ENCODE measurements around the gene SLC8A3.
A peak's percentile ranks its signal among the peaks of the same experiment; 100 is the strongest.

The SLC8A3 gene

DNA sequence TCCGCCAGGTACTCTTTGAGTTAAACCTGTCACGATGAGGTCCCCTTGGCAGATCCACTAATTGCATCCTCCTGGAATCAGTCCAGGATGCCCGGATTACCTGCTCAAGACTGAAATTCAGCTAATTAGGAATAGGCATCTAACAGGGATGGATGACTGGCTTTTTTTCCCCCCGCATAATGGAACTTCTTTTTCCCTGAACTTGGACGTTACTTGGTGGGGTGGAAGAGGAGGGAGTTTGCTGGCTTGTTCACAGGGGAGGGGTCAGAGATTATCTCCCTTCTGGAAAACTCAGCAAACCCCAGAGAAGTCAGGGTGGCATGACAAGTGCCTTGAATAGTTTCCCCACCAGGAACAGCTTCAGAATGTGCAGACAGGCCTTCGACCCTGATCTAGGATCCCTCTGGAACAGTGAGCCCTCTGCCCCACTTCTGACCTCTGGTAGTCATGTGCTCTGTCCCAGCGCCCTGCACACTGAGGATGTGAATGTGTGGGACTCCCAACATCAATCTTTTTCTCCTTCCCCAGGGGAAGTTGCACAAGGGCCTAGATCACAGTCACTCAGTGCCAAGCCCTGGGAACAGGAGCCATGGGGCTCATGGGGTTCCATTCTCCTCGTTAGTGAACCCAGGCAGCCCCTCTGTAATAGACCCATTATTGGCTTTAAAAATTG, 167.1 kb downstream of the SLC8A3 start:
- DNase-seq (ENCODE audit: low spot score), result no peak

DNA sequence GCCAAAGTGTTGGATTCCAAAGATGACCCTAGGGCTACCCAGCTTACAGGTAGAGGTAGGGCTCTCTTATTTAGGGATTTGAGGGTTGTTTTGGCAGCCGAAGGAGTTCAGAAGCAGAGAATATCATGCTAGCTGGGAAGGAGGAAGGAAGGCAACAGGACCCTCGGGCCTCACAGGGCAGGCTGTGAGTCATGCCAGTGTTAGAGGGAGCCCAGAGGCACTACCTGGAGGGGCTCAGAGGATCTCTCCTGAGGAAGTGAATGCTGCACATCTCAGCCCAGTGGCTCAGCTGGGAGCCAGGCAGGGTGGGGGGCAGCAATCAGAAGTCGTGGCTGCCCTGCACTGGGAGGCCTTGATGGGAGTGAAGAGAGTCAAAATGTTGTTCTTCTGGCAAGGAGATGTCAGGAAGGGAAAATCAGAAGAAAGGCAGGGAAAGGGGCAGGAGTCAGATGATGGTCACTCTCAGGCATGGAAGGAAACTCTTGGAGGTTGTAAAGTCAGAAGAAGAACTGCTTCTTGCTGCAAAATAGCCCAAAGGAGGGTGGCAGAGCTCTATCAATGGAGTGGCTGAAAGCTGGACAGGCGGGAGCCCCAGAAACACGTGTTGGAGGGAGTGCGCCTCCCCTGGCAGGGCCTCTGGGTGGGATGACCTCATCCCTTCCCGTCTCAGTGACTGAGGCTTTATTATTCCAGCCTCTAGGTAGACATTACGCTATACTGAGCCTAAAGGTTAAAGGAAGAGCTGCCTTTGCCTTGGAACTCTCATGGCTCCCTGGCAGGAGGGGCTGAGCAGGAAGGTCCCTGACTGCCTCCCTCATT, 168.2 kb downstream of the SLC8A3 start:
- DNase-seq (ENCODE audit: low spot score), result no peak

DNA sequence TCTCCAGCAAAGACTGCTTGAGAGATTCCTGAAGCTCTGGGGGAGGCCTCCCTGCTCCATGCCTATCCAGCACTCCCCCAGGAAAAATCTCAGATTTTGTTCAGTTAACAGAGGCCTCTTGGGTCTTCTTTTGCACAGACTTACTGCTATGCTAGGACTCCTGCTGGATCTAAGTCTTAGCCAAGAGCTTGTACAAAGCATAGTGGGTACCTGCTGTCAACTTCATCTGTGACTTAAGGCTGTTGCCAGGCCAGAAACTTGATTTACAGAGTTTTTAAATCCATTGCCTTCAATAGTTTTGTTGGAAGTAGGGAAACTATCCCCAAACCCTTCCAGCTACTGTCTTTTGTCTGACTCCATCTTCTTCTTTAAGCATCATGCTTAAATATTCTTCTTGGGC, 169.1 kb downstream of the SLC8A3 start:
- DNase-seq (ENCODE audit: low spot score), result no peak

DNA sequence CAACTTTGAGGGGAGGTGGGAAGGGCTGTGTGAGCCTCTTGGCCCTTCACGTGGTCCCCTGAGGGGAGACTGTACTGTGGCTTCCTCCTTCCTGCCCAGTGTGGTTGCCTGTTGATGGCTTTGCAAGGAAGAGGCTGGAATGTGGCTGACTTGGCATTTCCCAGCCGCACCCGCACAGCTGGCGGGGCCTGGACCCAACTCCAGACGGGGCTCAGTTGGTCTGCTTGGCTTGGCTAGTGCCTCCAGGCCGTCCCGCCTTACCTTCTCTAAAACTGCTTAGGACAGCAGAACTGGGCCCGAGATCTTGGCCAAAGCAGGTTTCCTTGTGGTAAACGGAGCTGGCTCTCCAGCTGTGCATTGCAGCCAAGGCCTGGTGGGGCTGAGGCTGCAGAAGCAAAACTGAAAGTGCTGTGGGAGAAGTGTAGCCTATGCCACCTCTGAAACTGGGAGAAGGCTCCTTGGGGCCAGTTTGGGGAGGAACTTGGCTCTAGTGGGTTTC, 170.0 kb downstream of the SLC8A3 start:
- DNase-seq (ENCODE audit: low spot score), result no peak

DNA sequence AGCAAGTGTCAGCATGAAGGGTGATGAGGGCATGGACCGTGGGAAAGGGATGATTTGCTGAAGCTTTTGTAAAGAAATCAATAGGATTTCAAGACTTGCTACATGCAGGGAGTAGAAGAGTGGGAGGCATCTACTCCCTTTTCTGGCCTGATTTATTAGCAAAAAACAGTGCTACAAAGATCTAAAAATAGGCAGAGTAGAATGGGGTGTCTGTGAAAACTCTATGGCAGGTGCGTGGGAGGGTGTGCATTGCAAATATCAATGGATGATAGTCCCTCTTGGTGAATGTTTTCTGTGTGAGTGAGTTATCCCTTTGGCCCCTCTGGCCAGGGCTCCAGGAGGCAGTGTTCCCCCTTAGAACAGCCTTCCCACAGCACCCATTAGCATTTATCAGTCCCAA, 170.5 kb downstream of the SLC8A3 start:
- DNase-seq (ENCODE audit: low spot score), result no peak

DNA sequence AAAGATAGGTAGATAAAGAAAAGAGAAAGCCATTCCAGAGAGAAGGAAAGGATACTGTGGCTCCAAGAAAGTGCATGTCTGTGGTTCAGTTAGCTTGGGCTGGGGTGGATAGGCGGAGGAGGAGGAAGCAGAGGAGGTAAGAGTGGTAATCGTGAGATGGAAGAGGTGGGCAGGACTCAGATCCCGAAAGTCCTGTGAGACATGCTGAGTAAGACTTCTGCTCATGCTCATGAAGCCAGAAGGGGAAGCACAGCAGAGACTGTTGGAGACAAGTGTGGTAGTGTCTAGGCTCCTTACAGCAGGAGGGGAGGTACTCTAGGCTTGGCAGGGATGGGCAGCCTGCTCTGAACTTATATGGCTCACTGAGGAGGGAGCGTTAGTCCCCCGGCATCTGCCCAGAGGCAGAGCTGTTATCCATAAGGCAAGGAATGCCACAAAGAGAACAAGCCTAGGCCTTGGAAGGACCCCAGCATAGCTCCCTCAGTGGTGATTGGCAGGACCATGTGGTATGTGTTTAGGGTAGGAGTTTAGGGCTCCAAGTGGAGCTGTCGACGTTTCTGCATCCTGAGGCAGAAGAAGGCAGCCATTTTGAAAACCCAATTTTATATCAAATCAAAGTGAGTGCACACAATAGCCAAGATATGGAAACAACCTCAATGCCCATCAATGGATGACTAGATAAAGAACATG, 174.2 kb downstream of the SLC8A3 start:
- DNase-seq (ENCODE audit: low spot score), result no peak

DNA sequence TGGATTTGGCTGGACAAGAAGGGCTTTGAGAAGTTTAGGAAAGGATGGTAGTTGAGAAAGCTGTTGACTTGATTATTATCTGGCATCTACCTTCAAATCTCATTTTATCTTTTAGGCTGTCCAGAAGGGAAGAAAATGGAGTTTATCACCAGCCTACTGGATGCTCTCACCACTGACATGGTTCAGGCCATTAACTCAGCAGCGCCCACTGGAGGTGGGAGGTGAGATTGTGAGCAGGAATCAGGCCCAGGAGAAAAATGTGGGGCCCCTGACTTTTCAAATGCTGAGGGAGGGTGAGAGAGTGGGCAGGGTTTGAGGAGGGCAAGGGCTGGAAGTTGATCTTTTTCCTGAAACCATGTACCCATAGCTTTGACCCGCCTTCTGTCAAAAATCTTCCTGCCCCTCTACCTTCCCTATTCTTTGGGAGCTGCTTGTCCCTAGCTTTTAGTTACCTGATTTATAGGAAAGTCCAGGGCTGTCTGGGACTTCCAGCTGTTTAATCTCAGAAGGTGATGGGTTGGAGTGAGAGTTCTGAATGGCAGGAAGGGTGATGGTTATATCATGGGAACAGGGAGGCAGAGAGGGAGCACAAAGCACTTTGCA, 175.4 kb downstream of the SLC8A3 start:
- peak; percentile 21 for DNase-seq (ENCODE audit: low spot score)

DNA sequence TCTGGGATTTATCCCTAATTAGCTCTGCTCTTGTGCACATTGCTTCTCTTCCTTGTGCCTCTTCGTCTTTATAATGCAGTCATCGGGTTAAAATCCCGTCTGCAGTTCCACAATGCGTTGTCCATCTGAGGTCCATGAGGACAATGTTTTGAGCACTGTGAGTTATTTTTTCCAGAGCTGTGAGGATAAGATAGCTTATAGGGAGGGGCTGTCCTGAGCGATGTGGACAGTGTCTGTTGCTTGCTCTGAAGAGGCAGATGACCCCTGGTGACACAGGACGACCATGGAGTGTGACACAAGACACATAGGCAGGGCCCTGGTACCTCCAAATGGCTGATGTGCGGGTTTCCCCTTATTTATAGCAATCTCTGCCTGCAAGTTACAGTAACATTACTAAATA, 177.0 kb downstream of the SLC8A3 start:
- DNase-seq (ENCODE audit: low spot score), result no peak

DNA sequence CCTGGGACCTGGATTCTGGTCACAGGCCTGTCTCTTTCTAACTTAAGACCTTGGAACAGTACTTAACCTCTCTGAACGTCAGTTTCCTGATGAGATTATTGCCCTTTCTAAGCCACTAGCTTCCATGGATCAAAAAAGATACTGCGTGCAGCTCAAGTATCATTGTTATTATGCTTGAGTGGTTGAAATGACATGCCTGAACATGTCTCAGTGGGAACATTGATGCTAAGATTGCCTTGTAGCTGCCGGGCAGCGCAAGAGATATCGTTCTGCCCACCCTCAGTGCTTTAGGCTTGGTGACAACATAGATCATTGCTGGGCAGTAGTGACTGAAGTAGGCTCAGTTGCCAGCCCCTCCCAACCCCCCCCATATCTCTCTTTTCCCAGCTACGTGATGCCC, 177.7 kb downstream of the SLC8A3 start:
- no peak for DNase-seq (ENCODE audit: low spot score)

DNA sequence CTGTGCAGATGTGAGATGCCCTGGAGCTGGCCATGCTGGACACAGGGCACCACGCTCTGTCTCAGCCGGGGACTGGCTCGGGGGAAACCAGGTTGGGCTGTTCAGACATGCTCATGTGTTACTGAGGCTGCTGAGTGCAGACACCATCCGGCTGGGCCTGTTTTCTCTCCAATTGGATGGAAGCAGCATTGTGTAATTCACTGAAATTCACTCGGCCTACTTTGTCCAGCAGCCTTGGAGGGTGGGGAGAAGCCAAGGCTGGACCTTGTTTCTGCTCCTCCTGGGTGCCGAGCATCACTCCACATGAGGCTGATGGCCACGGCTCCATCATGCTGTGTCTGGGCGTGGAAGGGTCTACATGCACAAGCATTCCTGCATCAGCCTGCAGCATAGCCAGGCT, 178.8 kb downstream of the SLC8A3 start:
- no peak for DNase-seq (ENCODE audit: low spot score)

DNA sequence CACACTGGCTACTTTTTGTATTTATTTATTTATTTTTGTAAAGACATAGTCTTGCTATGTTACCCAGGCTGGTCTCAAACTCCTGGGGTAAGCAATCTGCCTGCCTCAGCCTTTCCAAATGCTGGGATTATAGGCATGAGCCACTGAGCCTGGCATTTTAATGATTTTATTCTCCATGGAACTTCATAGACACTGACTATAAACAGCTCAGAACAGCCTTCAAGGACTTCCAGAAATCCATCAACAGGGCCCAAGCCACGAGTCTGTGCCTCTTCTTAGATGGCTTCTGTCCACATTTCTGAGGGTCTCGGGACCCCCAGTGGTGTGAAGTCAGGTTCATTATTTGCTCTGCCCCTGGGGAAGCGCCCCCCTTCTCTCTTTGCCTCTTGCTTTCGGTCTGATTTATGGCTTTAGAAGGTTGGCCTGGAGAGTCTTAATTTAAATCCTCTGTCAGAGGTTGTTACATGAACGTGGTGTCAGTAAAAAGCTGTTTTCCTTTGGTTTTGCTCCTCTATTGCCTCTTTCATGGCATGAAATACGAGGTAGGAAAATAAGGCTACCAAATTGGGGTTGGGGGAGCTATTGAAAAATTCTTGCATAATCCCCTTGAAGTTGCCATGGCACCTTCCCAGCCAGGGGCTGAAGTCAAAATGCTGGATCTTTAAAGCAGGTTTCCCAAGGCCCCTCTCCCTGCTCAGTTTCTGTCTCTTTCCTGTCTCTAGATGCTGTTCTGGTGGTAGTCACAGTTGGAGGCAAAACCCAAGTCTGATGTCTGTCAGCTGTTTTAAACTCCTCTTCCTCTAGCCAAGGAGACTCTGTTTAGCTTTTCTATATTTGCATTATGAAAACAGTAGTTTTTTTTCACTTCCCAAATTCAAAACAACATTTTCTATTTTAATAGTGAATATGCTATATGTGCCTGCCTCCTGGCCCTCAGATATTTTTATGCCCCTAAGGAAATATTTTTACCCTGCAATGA, 180.2 kb downstream of the SLC8A3 start:
- no peak for DNase-seq (ENCODE audit: low spot score)

DNA sequence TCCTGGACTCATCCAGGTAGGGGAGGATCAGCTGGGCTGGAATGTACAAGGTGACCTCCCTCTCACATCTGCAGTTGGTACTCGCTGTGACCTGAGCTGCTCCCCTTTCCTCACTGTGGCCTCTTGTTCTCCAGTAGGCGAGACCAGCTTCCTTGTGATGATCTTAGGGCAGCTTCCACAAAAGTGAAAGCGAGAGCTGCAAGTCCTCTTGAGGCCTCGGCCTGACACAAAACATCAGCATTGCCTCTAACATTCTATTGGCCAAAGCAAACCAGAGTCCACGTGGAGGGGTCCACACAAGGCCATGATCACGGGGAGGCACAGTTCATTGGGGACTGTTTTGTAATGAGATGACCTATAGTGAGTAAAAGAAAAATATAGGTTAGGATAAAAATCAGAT, 182.1 kb downstream of the SLC8A3 start:
- no peak for DNase-seq (ENCODE audit: low spot score)

DNA sequence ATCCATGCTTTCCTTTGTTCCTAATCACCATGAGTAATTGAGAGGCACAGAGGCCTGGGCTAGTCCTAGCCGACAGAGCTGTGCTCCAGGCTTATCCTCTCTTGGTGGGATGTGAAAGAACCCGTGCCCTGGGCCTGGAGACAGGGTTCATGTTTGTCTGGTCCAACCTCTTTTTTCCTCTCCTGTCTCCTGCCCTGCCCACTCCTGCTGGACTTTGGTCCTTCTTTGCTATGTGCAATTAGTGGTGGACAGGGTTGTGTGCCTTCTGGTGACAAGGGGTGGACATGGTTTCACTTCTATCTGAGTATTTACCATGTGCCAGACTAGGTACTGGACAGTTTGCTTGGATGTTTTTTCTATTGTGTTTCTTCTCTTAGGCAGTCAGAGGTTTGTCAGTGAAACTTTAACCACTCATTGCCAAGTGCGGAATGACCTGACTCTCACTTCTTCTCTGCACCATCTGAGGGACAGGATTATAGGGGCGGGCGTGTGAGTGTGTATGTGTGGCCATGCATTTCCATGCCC, 183.4 kb downstream of the SLC8A3 start:
- DNase-seq (ENCODE audit: low spot score), result no peak

DNA sequence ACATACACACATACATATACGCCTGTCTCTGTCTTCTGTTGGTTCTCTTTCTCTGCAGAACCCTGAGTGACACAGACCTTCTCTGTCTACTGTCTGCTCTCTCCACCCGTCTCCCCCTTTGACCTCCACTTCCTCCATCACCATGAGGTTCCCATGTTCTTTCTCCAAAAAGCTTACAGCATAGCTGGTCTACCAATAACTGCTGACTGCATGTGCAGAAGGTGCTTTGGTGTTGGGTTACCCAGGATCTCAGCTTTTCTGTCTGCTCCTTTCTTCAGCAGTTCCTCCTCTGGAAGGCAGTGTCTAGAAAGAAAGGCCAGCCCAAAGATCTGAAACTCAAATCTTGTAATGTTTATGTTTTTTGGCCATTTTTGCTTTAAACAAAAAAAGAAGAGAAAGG, 184.0 kb downstream of the SLC8A3 start:
- no peak for DNase-seq (ENCODE audit: low spot score)

DNA sequence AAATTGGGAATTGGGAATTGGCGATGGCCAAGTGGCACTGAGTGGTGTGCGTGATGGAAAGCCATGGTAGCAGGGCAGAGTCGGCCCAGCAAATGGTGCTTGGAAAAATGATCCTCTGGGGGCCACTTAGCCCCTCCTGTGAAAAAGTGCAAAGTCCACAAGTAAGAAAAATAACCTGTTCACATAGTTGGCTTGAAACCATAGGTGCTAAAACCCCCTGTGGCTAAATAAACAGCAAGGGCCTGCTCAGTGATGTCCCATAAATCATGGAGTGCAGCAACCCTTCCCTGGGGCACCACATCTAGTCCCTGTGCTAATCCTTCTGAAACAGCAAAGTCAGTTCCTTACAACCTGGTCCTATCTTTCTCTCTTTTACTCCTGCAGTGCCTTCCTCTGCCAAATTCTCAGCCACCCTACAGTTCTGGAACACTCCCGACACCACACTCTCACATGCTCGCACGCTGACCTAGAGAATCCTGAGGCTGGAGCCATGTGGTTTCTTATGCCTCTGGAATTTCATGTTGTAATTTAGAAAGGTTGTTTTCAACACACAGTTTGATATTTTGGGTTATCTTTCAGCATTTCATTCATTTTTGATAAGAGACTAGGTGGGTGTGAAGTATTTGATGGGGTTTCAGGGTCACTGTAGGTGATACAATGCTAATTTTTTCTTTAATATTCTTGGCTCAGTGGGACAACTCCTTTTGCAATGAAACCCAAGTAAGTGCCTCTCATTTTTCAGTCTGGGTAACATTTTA, 186.0 kb downstream of the SLC8A3 start:
- DNase-seq (ENCODE audit: low spot score), result no peak

DNA sequence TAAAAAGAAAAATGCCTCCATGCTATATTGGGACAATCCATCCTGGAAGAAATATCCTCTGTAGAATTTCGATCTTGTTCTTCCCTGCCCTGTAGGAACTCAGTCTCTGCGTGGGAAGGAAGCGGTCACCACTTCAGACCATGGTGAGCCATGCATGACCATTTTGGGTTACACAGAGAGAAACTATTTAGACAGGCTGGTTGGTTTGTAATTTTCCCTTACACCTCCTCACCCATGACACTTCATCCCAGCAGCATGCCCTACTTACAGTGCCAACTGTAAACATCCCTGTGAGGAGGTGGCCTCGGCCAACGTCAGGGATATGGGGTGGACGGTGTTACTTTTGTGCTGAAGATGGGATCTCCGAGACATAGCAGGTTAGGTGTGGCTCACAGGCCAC, 188.2 kb downstream of the SLC8A3 start:
- DNase-seq (ENCODE audit: low spot score), result no peak

DNA sequence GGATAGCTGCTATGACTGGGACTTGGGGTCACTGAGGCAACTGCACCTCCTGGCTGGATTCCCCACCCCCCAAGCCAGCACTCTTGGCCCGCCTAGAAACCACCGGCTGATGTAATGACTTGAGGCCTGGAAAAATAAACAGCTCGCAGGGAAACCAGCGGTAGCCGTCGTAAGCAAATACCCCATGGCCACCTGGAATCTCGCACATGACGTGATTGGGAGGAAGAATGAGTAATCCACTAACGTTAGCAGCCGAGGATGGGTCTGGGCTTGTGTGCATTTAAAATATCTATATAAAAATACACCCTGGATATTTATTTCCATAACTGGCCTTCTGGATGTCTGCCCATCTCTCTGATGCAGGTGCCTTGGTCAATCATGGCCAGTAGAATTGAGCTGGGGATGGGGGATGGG, 189.5 kb downstream of the SLC8A3 start:
- DNase-seq (ENCODE audit: low spot score), result no peak

DNA sequence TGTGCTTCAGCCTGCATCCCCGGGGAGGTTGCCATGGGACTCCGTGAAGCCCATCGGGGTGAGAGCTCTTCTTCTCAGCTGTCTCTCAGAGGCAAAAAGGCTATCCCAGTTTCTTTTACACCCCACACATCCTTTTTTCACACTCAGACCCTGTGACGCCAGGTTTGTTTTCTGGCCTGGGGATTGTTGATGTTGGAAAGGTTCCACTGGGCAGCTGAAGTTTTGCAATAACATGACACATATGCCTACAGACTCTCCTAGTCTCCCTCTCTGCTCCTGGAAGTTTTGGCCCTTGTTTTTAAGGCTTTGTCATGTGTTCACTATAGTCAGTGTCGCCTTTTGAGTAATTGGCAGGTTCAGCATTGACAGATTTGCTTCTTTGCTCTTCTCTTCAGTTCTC, 190.9 kb downstream of the SLC8A3 start:
- no peak for DNase-seq (ENCODE audit: low spot score)

DNA sequence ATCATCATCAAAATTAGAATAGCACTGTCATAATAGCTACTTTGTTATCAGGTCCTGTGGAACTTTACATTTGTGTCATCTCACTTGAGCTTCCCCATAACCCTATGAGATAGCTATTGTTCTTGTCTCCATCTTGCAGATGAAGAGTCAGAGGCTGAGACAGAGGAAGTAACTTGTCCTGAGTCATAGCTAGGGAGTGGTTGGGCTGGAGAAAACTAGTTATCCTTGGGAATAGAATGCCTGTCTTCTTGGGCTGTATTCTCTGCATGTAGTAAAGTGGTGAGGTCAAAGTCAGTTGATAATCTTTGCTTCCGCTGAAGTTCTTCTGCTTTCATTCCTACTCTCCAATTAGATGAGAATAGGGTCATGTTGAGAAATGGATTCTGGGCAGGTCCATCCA, 192.5 kb downstream of the SLC8A3 start:
- DNase-seq (ENCODE audit: low spot score), result no peak
